ENCODE measurements around the gene SERINC1.
A peak's percentile ranks its signal among the peaks of the same experiment; 100 is the strongest.
"Not testable (repeated sequence)": the region's sequence is repeated elsewhere in the genome, so short reads cannot be mapped to it uniquely, and the experiment has no call there.

SERINC1 gene

GRCh38 chr6:122471107-122472021 lies at the start of gene SERINC1:
TSS of gene SERINC1 (minus strand) at chr6:122471807. CDS start at chr6:122471737, 70 bp downstream.
- DNase-seq, result peak; percentile 93

- DNase-seq, result no peak
These were observed 39.8 kb upstream of the SERINC1 start for GRCh38 chr6:122511193-122511924.

DNA sequence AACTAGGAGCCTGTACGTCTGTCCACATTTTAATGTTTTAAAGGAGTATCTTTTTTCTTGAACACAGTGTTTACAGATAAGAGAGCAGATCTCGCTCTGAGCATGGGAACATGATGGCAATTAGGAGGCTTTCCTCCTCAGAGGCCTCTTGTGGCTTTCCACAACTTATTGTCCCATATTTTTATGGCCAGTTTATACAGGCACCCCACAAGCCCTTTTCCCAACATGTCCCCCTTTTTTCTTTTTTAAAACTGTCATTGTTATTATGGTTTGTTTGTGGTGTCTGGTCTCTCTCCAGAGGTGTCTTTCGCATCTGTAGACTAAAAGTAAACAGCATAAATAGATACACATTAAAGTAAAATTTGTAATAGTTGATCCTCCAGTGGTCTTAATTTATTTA lies 33.6 kb upstream of the SERINC1 start:
- not testable (repeated sequence) for DNase-seq

DNA sequence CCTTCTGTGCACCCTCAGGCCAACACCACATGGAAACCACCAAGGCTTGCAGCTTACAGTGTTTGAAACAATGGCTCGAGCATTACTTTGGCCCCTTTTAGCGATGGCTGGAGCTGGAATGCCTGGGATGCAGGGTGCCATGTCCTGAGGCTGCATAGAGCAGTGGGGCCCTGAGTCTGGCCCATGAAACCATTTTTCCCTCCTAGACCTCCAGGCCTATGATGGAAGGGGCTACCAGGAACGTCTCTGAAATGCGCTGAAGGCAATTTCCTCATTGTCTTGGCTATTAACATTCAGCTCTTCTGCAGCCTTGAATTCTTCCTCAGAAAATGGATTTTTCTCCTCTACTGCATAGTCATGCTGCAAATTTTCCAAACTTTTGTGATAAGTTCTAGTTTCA lies 29.9 kb upstream of the SERINC1 start:
- no peak for DNase-seq

GRCh38 chr6:122495612-122496011 lies 24.0 kb upstream of the SERINC1 start:
- DNase-seq, result no peak

DNA sequence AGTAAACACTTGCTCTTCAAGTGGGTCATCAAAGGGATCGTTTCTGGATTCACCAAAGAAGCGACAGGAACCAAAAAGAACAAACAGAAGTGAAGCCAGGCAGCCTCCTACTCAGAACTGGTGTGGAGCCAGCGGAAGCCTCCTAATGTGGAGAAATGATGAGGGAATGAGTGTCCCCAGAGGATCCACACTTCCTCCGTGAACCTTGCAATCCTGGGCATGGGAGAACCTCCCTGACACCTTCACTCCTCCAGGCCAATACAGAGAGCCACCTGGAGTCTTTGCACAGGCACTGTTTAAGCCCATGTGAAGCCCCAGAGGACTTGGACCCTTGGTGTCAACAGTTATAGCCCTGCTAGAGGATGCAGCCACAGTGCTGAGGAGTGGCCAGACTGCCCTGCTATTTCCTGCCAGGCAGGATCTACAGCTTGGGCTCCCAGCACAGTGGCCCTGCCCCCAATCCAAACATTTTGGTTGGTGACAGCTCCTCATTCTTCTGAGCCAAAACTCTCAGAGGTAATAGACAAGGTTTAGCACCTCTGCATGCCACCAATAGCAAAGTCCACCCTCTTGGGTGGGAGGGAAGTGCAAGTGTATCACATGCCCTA lies 23.2 kb upstream of the SERINC1 start:
- DNase-seq, result no peak

GRCh38 chr6:122491919-122492555 lies 20.4 kb upstream of the SERINC1 start:
- peak; percentile 66 for DNase-seq

DNA sequence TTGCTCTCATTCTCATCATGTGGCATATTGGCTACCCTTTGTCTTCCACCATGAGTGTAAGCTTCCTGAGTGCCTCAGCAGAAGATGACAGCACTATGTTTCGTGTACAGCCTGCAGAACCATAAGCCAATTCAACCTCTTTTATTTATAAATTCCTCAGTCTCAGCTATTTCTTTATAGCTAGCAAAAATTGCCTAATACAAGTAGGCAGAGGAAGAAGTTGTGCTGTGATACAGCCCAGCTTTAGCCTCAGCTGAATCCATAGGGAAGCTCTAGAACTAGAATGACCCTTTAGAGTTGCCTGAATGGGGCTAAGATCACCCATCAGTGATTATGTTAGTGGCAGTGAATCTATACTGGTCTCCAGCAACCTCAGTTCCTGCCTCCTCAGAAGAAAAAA lies 19.0 kb upstream of the SERINC1 start:
- DNase-seq, result no peak

DNA sequence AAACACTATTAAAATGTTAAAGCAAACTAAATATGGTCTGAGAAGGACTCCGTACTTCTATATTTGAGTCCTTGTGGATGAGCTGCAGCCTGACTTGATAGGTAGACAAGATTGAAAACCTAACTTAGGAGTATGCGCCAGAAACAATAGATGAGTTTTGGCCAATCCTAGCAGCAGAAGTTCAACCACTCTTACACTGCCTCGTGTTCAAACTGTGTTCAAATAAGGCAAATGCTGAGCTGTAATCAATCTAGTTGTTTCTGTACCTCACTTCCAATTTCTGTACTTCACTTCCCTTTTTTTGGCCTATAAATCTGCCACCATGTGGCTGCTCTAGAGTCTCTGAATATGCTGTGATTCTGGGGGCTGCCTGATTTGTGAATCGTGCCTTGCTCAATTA lies 13.2 kb upstream of the SERINC1 start:
- DNase-seq, result no peak

DNA sequence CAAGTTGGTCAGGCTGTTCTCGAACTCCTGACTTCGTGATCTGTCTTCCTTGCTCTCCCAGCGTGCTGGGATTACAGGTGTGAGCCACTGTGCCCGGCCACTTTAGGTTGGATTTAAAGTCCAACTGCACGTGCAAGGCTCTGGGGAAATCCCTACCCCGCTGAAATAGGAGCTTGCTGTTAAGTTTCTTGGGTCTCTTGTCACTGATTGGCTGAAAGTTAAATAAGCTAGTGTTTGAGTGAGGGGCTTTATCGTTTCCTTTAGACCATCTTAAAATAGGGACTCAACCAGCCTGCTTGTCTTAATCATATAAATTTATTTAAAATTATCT lies 11.1 kb upstream of the SERINC1 start:
- DNase-seq, result no peak

GRCh38 chr6:122476131-122476530 lies 4.5 kb upstream of the SERINC1 start:
- DNase-seq, result no peak

GRCh38 chr6:122472022-122472340 lies 374 bp upstream of the SERINC1 start:
- DNase-seq, result no peak

DNA sequence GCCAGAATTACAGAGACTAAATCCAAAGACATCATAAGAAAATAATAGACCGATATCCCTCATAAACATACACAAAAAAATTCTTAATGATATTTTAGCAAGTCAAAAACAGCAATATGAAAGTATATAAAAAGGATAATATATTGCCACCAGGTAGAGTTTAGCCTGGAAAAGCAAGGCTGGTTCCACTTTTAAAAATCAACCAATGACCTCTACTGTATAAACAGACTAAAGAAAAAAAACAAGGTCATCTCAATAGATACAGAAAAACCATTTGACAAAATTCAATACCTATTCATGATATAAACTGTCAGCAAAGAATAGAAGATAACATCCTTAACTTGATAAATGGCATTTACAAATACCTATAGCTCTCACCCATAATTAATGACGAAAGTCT lies 9.7 kb downstream of the SERINC1 start:
- DNase-seq, result no peak

- DNase-seq, result not testable (repeated sequence)
These were observed 11.7 kb downstream of the SERINC1 start for GRCh38 chr6:122459865-122460416.

GRCh38 chr6:122459240-122459639 lies 12.4 kb downstream of the SERINC1 start:
- no peak for DNase-seq

GRCh38 chr6:122458087-122458486 lies 13.5 kb downstream of the SERINC1 start:
- DNase-seq, result no peak

DNA sequence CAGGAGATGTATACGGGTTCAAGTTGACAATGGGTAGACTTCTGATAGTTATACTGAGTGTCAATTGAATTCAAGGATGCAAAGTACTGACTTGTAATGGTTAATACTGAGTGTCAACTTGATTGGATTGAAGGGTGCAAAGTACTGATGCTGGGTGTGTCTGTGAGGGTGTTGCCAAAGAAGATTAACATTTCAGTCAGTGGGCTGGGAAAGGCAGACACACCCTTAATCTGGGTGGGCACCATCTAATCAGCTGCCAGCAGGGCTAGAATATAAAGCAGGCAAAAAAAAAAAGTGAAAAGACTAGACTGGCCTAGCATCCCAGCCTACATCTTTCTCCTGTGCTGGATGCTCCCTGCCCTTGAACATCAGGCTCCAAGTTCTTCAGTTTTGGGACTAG lies 16.5 kb downstream of the SERINC1 start:
- DNase-seq, result not testable (repeated sequence)

GRCh38 chr6:122454673-122455072 lies 16.9 kb downstream of the SERINC1 start:
- no peak for DNase-seq

DNA sequence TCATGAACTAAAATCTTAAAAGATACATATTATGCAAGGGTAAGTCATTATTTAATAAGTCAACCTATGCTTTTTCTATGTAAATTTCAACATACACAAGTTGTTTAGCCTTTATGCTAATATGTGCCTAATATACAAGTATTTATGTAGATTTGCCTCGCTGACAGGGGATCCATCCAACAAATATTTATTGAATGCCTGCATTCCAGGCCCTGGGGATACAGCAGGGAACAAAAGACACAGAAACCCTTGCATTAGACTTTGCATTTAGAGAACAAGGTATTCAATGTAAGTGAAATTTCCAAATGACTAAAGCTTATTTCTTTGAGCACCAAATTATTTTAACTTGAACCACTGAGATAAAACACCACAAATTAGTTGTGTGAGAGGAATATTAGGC lies 19.1 kb downstream of the SERINC1 start:
- DNase-seq, result no peak

- DNase-seq, result no peak
These were observed 22.5 kb downstream of the SERINC1 start for GRCh38 chr6:122449069-122449468.

DNA sequence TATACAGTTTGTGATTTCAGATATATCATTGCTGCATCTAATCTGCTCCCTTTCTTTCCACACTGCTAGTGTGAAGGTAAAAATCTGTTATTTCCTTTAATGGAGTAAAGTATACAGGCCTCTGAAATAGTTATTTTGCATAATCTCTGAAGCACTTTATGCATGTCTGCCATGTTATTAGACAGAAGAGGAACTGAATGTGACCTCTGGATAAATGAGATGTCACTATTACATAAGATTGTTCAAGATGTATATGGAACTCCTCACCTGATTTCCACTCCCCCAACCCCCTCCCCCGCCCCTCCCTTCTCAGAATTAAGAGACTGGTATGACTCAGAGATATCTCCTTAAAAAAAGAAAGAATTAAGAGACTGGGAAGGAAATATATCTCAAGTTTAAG lies 26.3 kb downstream of the SERINC1 start:
- no peak for DNase-seq

DNA sequence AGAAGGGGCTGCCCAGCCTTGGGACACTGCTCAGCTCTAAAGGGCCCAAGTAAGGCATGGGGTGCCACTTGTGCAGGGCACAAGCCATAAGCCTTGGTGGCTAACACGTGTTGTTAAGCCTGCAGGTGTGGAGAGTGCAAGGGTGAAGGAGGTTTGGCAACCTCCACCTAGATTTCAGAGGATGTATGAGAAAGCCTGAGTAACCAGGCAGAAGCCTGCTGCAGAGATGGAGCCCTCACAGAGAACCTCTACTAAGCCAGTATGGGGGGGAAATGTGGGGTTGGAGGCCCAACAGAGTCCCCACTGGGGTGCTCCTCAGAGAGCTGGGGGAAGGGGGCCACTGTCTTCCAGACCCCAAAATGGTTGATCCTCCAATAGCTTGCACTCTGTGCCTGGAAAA lies 32.6 kb downstream of the SERINC1 start:
- DNase-seq, result no peak

DNA sequence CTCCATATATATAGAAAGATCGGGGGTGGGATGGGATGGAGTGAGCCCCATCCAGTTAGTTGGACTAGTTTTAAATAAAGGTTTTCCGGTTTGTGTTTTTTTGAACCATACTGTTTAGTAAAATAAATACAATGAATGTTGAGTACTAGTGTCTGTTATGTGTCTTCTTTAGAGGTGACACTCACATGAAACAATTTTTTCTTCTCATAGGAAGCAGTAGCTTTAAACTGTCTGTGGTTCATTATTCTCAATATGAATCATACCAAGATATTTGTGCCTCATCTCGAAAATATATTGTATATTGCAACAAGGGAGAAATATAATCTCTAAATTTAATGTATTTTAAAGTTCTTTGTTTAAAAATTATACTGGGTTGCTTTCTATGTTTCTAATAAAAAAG lies 38.8 kb downstream of the SERINC1 start:
- DNase-seq, result no peak

All from activated CD8-positive, alpha-beta memory T cell treated with anti-CD3 and anti-CD28 coated beads, Interleukin-2, amount 50 U/mL, for 4 hours (primary cell).